ENCODE data around the gene EARS2.

Gene EARS2

GRCh38 chr16:23482778-23483177, 74.4 kb downstream of the EARS2 start:
- no peak for DNase-seq (ENCODE audit: low spot score)

- DNase-seq (ENCODE audit: low spot score), result no peak
These were observed 76.9 kb downstream of the EARS2 start for GRCh38 chr16:23480257-23480656.

GRCh38 chr16:23479138-23479537, 78.0 kb downstream of the EARS2 start:
- DNase-seq (ENCODE audit: low spot score), result no peak

- no peak for DNase-seq (ENCODE audit: low spot score)
These were observed 78.6 kb downstream of the EARS2 start for GRCh38 chr16:23478566-23478965.

GRCh38 chr16:23476289-23476688, 80.9 kb downstream of the EARS2 start:
- DNase-seq (ENCODE audit: low spot score), result no peak

Data from SW480 (cell line).